ENCODE results near the gene GRAMD1B.
A peak's percentile ranks its signal among the peaks of the same experiment; 100 is the strongest.
"Not testable (repeated sequence)": the region's sequence is repeated elsewhere in the genome, so short reads cannot be mapped to it uniquely, and the experiment has no call there.

The GRAMD1B gene

GRCh38 chr11:123509737-123510578 lies 79.9 kb downstream of the GRAMD1B start:
- peak; percentile 88 for DNase-seq (ENCODE audit: low read depth, low spot score)

GRCh38 chr11:123510579-123510905 lies 80.5 kb downstream of the GRAMD1B start:
- DNase-seq (ENCODE audit: low read depth, low spot score) = no peak

- peak; percentile 99 for DNase-seq (ENCODE audit: low read depth, low spot score)
Measured at GRCh38 chr11:123511037-123511870, 81.2 kb downstream of the GRAMD1B start.

- not testable (repeated sequence) for DNase-seq (ENCODE audit: low read depth, low spot score)
Measured at GRCh38 chr11:123513309-123513708, 83.2 kb downstream of the GRAMD1B start.

- no peak for DNase-seq (ENCODE audit: low read depth, low spot score)
Measured at GRCh38 chr11:123516238-123516637, 86.2 kb downstream of the GRAMD1B start.

- no peak for DNase-seq (ENCODE audit: low read depth, low spot score)
Measured at GRCh38 chr11:123517559-123518364, 87.7 kb downstream of the GRAMD1B start.

GRCh38 chr11:123518496-123519054 lies 88.5 kb downstream of the GRAMD1B start:
- DNase-seq (ENCODE audit: low read depth, low spot score) = no peak

- DNase-seq (ENCODE audit: low read depth, low spot score) = peak; percentile 39
Measured at GRCh38 chr11:123519055-123519796, 89.2 kb downstream of the GRAMD1B start.

- no peak for DNase-seq (ENCODE audit: low read depth, low spot score)
Measured at GRCh38 chr11:123519797-123520193, 89.7 kb downstream of the GRAMD1B start.

GRCh38 chr11:123520476-123520875 lies 90.4 kb downstream of the GRAMD1B start:
- not testable (repeated sequence) for DNase-seq (ENCODE audit: low read depth, low spot score)

GRCh38 chr11:123521001-123521400 lies 90.9 kb downstream of the GRAMD1B start:
- DNase-seq (ENCODE audit: low read depth, low spot score) = no peak

GRCh38 chr11:123521930-123522329 lies 91.9 kb downstream of the GRAMD1B start:
- DNase-seq (ENCODE audit: low read depth, low spot score) = no peak

- DNase-seq (ENCODE audit: low read depth, low spot score) = no peak
Measured at GRCh38 chr11:123523539-123523938, 93.5 kb downstream of the GRAMD1B start.

GRCh38 chr11:123525097-123525496 lies 95.0 kb downstream of the GRAMD1B start:
- DNase-seq (ENCODE audit: low read depth, low spot score) = peak; percentile 36

GRCh38 chr11:123525511-123525918 lies 95.4 kb downstream of the GRAMD1B start:
- no peak for DNase-seq (ENCODE audit: low read depth, low spot score)

- no peak for DNase-seq (ENCODE audit: low read depth, low spot score)
Measured at GRCh38 chr11:123526027-123526805, 96.1 kb downstream of the GRAMD1B start.

- no peak for DNase-seq (ENCODE audit: low read depth, low spot score)
Measured at GRCh38 chr11:123526918-123527317, 96.8 kb downstream of the GRAMD1B start.

- DNase-seq (ENCODE audit: low read depth, low spot score) = no peak
Measured at GRCh38 chr11:123527526-123527925, 97.5 kb downstream of the GRAMD1B start.

GRCh38 chr11:123527947-123528346 lies 97.9 kb downstream of the GRAMD1B start:
- DNase-seq (ENCODE audit: low read depth, low spot score) = no peak

- DNase-seq (ENCODE audit: low read depth, low spot score) = no peak
Measured at GRCh38 chr11:123531325-123531724, 101.3 kb downstream of the GRAMD1B start.

Data from ELF-1 (cell line).